Stimulated activated CD4-positive, alpha-beta T cell treated with anti-CD3 and anti-CD28 coated beads, Interleukin-12 subunit alpha, Interleukin-12 subunit beta, amount 100 ng/mL, for 24 hours (primary cell): ENCODE results near the gene NUP188.
"Not testable (repeated sequence)": the region's sequence is repeated elsewhere in the genome, so short reads cannot be mapped to it uniquely, and the experiment has no call there.

Experiments used
- DNase-seq, 2 experiments: peaks; one replicate each; pipeline ENCODE4 v3.0.0-alpha.2; 2020; ENCODE audit warnings: low read depth in 2 of 2

NUP188 gene

DNA sequence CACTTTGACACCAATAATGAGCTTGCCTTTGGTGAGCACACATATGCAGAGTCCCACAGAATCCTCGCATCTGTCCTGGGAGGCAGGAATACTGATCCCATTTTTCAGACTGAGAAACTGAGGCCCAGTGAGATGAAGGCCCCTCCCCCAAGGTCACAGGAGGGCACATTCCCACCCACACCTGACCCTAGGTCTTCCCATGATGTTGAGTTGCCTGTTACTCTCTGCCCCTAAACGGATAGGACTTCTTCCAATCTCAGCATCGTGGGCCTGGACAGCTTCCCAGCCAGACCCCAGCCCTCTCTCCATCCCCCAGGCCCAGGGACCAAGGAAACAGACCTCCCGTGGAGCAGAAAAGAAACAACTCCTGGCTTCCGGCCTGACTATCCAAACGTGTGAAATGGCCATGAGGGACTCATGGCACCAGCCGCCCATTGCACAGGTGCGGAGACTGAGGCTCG lies 79.8 kb downstream of the NUP188 start:
- DNase-seq = no peak

DNA sequence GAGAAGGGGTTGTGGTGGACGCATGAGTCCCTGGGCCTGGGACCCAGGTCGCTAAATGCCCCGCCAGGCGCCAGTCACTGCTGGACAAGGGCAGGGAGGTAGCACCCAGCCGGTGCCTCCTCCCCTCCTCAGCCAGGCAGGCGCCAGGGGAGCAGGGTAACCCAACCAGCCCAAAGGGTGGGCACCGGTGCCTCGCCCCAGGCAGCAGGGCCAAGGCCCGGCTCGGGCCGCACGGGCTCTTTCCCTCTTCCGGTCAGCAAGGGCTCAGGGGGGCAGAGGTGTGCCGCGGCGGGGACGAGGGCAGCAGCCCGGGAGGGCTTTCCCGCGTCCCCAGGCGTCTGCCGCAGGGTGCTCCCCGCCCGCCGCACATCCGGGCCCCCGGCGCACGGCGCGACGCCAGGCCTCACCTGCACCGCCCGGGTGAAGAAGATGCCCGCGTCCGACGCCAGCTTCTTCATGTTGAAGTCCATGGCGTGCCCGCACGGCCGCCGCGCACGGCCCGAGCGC lies 80.2 kb downstream of the NUP188 start:
- no peak for DNase-seq

DNA sequence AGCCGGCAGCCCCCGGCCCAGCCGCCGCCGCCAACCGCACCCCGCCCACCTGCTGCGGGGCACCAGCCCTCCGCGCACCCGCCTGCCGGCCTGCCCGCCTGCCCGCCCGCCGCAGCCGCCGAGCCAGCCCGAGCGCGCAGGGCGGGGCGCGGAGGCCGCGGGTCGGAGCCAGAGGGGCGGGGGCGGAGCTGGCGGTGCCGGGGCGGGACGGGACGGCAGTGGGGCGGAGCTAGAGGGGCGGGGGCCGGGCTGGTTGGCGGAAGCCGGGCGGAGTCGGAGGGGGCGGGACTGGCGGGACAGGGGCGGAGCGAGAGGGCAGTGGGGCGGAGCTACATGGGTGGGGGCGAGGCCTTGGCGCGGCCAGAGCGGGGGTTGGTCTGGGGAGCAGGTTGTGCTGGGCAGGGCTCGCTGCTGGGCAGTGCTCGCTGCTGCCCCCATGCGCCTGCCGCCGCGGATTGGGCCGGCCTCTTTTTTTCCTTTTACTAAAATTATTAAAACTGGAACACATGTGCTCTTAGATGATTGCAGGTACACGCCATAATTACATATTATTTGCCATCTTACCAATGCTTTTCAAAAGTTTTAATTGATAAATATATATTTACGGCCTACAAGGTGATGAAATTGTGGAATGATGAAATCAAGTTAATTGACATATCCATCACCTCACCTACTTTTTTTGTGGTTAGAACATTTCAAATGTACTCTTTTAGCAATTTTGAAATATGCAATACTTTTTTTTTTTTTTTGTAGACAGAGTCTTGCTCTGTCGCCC lies 80.9 kb downstream of the NUP188 start, which contains the start of gene SH3GLB2:
Gene SH3GLB2 (minus strand): TSS at position 140 of the 775 bp plus-strand sequence. CDS start 177 bp downstream, outside the sequence.
- DNase-seq = peak; percentile 91 to 95

- DNase-seq = no peak
These were observed 82.7 kb downstream of the NUP188 start for GRCh38 chr9:129030191-129030590.

DNA sequence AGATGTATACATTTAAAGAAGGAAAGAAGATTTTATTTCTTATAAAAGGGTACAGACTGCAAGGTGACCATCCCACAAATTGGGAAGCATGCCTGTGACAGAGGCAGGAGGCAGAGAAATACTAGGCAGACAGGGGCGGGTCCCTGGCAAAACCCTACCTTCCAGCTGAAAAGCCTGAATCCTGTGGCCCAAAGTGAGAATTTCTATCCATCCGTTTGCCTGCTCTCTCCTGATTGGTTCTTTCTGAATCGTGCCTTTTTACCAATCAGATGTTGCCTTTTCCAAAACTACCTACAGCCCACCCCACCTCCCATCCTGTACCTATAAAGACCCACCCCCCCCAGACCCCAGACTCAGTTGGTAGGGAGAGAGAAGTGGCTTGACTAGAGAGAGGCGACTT lies 84.0 kb downstream of the NUP188 start:
- no peak for DNase-seq

GRCh38 chr9:129032541-129033159 lies 85.2 kb downstream of the NUP188 start:
- no peak for DNase-seq

GRCh38 chr9:129033216-129033615 lies 85.7 kb downstream of the NUP188 start:
- no peak for DNase-seq

DNA sequence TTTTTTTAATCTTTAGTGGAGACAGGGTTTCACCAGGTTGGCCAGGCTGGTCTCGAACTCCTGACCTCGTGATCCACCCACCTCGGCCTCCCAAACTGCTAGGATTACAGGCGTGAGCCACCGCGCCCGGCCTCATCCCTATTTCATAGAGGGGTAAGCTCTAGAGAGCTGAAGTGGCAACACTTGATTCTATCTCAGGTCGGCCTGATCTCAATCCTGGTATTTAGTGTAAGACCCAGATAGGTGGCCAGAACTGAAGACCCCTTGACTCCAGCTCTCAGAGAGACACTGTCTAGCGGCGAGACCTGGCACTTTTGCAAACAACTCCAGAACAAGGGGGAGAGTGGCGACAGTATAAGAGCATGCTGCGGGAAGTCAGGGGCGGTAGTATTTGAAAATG lies 88.3 kb downstream of the NUP188 start:
- DNase-seq = not testable (repeated sequence)

DNA sequence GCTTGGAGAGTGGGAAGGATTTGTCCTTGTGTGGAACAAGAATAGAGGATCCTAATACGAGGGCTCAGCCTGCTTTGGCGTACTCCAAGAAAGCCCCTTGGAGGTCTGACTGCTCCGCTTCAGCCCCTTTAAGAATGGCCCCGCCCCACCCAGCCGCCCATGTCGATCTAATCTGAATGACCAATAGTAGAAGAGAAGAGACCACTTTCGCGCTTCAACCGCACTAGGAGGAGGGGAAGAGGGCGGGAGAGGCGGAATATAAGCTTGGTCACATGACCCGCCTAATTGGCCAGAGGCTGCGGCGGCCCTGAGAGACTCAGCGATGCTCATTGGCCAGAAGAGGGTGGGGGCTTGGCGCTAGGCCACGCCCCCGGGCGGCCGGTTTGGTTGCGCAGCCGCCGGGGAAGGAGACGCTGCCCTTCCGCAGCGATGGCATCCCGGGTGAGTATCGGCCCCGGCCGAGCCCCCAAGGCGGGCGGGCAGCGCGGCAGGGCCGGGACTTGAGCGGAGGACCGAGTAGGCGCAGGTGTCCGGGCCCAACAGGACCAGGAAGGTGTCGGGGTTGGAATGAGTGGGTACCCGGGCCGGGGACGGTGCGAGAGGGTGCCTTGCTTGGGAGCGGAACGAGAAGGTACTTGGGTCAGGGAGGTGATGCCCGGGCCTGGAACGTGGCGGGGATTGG lies 88.9 kb downstream of the NUP188 start, which contains the start of gene MIGA2:
Gene MIGA2 (plus strand): TSS at position 386 of the 682 bp plus-strand sequence. CDS start 3,969 bp downstream, outside the sequence.
- DNase-seq = peak; percentile 83 to 93

DNA sequence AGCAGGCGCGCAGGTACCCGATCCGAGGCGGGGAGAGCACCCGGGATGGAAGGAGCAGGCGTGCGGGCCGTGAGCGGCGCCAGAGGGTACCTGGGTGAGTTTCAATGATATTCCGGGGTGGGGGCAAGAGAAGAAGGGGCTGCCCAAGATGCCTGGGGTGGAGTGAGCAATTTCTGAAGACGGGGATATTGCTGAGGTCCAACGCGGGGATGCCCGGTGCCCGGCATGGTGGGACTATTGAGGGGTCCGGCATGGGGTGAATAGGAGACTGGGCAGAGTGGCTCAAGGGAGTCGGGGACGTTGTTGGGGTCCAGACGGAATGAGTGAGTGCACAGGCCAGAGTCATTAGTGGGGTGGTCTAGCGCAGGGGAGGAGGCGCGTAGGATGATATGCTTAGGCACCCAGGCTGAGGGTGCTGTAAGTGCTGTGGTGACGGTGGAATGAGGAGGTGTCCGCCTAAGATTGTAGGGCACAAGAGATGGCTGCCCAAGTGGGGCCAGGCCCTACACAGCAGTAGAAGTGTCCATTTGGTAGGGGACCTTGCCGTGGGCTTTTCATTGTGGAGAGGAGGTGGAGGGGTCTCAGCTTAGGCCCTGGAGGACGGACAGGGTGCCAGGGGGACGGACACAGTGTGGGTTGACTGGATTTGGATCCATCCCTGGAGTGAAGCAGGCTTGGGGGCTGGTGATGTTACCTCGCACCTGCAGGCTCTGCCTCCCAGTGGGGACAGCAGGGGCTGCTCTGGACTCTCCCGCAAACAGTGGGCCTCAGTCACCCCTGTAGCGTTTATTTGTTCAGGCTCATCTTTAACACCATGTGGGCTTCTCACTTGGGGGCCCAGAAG lies 89.6 kb downstream of the NUP188 start:
- DNase-seq = no peak

DNA sequence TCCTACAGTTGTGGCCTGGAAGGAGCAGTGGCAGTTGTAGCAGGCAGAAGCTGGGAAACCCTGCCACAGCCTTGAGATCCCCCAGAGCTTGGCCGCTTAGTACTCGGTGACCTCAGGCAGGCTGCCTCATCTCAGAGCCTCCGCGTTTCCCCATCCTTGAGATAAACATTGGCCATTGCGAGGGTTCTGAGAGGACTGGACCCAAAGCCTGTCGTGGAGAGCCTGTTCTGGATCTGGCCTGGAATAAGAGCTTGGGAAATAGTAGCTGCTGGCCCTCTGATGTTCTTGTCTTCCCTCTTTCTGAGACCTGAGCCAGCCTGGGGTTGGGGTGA lies 90.2 kb downstream of the NUP188 start:
- DNase-seq = no peak

DNA sequence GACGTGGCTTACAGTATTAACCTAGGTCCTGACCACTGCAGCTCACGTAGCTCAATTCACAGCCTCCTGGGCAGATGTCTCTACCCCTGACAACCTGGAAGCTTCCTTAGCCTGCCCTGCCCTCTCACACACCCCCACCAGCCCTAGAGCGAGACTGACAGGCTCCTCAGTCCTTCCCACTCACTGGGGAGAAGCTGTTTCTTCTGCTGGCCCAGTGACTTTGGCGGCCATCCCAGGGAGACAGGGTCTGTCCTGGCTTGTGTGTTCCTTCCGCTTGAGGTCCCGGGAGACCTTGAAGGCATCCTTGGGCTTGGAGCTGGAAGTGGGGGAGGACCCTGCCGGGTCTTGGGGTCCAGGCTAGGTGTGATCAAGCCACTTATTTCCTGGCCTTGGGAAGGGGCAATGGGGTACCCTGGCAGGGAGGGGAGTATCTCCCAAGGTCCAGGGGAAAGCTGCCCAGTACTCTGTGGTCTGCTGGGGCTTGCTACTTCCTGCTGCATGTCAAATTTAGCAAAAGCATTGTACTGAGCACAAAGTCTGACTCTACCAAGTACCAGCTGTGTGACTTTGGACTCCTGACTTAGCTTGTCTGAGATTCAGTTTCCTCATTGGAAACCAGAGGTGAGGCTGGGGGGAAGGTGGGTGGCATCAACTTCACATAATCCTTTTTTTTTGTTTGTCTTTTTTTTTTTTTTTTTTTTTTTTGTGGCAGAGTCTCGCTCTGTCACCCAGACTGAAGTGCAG lies 90.8 kb downstream of the NUP188 start:
- DNase-seq = no peak

DNA sequence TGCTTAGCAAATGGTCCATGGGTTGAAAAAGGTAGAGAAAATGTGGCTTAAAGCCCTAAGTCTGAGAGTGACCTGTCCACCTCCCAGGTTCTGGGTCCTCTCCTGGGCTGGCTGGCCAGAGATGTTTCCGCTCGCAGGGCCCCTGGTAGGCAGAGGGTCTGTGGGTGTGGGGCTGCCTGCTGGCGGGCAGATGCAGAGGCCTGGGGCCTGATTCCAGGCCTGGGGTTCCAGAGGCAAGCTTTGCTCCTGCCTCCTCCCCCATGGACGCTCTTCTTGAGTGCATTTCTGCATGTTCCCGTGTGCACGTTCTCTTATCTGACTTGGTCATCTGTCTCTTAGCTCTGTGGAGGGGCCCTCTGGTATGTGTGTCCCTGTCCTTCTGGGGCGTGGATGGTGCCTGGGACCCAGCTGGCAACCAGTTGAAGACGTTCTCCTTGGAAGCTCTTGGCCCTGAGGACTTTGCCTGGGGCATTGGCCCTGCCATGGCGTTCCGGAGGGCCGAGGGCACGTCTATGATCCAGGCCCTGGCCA lies 92.7 kb downstream of the NUP188 start:
- no peak for DNase-seq

DNA sequence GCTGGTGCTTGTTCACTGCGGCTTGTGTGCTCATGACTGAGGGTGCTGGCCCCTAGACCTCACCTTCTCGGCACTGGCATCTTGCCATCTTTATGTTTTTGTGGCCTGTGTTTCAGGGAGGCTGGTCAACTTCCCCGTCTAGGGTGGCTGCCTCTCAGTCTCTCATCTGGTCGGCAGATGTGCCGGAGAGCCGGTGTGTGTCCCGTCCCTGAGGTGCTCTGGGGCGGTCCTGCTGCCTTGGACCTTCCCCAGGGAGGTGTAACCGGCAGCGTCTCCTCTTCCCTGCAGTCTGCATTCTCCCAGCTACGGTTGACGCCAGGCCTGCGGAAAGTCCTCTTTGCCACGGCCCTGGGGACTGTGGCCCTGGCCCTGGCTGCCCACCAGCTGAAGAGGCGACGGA lies 94.5 kb downstream of the NUP188 start:
- no peak for DNase-seq

- DNase-seq = no peak
These were observed 105.1 kb downstream of the NUP188 start for GRCh38 chr9:129052592-129052991.

GRCh38 chr9:129053020-129053419 lies 105.5 kb downstream of the NUP188 start:
- DNase-seq = no peak

GRCh38 chr9:129054163-129054851 lies 106.8 kb downstream of the NUP188 start:
- no peak for DNase-seq
